Ramos (cell line): ENCODE measurements around the gene SPART.
"Not testable (repeated sequence)": the region's sequence is repeated elsewhere in the genome, so short reads cannot be mapped to it uniquely, and the experiment has no call there.

ENCODE experiments used
- in situ Hi-C: fragments of 300-500 bp; cut with MboI; formaldehyde crosslinking; loops from one replicate; pipeline ENCODE4 v1.14.3; 2022; ENCODE audit warnings: low sequenced_read_pairs; ENCODE audit not compliant: unreplicated experiment

The SPART gene

DNA sequence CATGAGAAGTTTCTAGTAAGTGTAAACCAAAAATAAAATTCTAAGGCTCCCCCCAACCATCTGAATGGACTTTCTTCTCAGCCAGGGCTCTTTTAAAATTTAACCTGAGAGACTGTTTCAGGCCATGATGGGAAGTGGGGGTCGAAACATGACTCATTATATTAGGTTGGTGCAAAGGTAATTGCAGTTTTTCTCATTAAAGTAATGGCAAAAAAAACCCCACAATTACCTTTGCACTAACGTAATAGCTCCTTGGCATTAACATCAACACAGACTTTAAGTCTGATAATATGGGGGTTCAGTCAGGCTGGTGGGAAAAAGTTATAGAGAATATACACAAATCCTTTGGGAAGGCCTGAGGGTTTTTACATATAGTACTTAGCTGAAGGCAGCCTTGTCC is 9.4 kb upstream of the SPART start:
- in situ Hi-C loops, result no loop called here

DNA sequence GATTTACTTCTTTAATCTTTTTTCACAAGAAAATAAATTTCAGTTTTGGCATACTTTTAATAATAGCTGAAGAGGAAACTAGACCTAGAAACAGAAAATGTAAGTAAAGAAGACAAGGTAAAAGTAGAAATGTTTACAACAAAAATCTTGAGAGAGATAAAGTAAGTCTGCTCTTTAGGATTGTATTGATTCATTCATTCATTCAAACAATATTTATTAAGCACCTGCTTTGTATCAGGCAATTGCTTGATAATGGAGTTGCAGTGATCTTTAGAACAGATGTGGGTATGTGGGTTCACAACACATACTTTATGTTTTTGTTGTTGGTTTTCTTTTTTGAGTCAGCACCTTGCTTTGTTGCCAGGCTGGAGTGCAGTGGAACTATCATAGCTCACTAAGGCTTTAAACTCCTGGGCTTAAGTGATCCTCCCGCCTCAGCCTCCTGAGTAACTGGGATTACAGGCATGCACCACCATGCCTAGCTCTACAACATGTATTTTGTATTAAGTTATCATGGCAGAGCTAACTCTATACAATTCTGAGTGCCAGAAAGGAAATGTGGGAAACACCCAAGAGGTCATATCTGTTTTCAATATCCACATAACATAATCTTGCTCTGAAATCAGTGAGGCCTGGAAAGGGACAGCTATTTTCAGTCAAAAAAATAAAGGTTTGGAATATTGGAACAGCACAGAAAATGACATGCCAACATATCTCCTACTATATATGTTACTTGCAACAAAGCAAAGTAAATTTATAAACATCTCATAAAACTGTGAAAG is 8.8 kb upstream of the SPART start:
- in situ Hi-C loops, result no loop called here

DNA sequence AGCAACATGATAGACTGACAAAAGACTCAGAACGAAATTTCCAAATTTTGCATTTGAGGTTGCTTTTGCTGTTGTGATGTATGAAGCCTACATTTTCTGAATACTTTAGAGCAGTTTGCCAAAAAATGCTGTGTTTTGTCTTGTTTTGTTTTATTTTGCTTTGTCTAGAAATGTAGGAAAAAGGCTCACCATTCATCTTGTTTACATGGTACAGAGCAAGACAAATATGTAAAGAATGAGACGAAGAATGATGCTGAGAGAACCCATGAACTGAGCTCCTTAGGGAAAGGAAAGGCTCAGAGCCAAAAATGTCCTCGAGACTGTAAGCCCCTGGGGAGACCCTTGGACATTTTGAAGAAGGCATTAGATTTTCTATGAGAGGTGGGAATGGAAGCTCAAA is 6.8 kb upstream of the SPART start:
- in situ Hi-C loops, result no loop called here

DNA sequence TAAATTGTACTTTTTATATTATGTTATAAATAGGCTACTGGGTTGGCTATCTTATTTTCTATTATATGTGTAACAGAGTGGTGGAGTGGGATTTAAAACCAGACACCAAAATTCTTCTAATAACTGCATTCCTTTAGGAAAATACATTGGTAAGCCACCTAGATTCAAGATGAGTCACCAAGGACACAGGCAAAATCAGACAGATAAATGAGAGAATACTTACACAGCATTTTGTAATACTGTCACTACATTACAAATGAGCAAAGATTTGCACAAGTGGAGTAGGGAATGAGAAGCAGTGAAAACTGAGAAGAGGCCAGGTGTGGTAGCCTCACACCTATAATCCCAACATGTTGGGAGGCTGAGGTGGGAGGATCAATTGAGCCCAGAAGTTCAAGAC is 6.2 kb upstream of the SPART start:
- in situ Hi-C loops, result no loop called here

DNA sequence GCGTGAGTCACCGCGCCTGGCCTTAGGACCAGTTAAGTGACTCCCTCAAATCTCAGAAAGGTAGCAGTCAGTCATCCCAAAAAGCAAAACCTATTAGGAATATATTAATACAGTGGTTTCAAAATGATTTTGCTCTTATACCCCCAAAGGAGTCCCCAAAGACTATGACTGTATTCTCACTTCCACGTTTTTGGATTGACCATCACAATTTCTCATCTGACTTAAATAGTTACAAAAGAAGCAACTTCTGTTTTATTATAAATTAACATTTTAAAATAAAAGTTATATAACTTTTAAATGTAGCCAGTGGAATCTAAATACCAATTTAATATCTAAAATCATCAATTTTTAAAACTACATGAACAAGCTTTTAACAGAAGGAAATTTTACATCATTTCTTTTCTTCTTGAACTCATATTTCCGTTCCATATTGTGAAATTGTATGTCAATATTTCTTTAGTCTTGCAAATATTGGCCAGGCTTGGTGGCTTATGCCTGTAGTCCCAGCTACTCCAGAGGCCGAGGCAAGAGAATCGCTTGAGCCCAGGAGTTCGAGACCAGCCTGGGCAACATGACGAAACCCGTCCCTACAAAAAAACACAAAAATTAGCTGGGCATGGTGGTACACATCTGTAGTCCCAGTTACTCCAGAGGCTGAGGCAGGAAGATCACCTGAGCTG is 1.5 kb upstream of the SPART start:
- in situ Hi-C loops, result no loop called here

DNA sequence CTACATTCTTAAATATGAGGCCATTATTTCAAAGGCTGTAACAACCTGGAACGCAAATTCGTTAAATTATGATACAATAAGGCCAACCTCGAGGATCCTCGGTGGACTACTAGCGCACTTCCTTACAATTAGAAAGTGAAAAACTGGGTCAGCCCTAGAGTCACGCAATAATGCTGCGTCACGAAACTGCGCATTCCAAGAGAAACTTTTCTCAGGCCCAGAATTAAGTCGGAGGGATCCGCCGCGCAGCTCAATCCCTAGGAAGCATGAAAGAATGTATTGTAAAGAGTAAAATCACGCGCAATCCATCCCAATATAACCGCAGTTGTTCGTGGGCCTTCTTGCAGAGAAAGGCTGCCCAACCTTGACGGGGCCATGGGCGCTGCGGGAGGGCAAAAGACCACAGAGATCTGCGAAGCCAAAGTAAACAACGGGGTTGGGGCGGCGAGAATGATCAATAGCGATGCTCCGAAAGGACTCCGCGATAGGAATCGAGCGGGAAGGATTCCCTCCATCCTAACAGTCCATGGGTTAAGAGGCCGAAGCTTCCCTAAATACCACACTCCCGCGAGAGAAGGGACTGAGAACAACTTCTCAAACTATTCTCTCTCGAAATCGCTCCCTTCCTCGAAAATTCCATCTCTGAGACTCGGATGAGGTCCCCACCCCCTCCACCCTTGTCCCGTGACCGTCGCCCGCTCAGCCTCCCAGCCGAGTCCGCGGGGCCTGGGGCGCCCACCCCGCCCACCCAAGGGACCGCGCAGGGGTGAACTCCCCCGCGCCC is 564 bp downstream of the SPART start:
- in situ Hi-C loops, result no loop called here

DNA sequence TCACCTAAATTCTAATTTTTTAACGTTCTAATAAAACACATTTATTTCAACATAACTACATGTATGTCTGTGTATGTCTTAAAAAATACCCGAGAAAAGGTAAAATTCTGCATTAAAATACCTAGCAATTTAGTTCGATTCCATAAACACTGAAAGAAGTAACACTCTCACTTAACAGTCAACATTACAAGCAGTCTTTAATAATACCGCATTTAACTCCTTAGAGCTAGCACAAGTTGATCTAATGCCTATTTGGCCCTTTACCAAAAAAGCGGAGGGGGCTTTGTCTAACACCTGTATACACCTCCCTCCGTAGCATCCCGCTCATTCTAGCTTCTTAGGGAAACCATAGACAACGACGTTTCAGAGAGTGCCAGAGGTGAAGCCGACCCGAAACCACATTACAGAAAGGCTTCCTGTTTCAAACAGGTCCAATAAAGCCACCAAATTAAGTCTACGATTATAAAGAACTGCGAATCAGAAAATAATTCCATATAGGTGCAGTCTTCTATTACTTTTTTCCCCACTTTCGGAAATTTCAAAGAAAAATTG is 1.2 kb downstream of the SPART start:
- in situ Hi-C loops, result no loop called here

DNA sequence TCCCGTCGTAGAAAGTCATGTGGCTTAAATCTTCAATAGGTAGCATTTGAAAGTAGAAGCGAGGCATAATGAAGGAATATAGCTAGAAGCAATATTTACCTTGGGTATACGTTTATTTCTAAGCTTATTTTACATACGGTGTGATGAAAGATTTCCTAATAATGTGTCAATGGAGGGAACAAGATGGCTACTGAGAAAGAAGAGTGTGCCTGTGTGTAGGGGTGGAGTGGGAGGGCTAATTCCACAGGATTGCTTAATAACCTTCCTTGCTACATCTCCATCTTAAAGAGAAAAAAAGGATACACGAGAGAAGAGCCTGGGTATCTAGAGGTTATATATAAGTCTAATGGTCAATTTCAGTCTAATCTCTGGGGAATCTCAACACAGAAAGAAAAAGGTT is 2.0 kb downstream of the SPART start:
- in situ Hi-C loops, result no loop called here

DNA sequence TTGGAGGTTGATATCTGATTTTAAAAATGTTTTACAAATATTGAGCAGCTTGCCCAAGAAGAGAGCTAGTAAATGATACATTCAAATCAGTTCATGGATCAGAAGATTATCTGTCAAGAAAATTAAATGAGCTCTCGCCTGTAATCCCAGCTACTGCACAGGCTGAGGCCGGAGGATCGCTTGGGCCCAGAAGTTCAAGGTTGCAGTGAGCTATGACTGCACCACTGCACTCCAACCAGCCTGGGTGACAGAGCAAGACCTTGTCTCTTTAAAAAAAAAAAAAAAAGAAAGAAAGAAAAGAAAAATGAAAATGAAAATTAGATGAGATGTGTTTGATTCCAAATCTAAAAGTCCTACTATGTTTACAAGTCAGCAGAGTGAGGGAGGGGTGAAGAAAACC is 2.4 kb downstream of the SPART start:
- in situ Hi-C loops, result no loop called here

DNA sequence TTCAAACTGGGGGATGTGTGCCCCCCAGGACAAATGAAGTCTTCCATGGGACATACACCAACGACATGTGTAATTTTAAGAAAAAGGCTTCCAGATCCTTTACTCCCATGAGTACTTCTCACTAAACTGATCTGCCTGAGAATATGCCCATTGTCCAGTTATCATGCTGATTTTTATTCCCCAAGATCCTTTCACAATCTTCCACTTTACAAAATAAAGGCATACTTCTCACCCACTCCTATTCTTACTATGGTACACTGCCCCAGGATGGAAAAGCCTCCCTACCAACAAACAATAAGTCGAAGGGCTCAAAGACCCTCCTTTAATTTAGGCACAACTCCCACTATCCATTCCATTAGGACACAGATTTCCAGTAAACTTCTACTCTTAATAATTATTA is 3.5 kb downstream of the SPART start:
- in situ Hi-C loops, result no loop called here

DNA sequence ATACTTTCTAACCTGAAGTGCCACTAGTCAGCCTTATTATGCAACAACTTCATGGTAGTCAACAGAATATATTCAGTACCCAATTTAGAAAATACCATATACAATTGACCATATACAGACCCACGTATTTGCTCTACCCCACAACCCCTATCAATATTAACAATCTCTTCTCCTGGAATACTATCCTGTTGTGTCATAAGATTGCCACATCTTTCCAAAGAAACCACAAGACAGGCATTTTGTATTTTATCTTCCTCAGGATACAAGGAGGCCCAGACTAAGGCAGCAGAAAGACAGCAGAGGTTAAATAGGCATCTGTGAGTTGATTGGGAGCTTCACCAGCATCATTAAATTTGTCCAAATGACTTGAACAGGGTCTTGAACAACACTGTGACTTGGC is 4.5 kb downstream of the SPART start:
- in situ Hi-C loops, result no loop called here

DNA sequence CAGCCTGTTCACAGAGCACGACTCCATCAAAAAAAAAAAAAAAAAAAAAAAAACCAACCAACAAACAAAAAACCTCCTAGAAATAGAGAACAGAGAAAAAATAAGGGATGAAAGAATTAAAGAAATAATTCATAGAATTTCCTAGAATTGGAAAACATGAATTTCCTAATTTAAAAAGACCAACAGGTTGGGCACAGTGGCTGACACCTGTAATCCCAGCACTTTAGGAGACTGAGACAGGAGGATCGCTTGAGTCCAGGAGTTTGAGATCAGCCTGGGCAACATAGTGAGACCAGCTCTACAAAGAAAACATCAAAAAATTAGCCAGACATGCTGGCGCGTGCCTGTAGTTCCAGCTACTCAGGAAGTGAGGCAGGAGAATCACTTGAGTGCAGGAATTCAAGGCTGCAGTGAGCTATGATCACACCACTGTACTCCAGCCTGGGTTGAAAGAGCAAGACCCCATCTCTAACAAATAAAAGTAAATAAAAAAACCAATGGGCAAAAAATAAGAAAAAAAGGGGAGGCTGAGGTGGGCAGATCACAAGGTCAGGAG is 6.5 kb downstream of the SPART start:
- in situ Hi-C loops, result no loop called here

DNA sequence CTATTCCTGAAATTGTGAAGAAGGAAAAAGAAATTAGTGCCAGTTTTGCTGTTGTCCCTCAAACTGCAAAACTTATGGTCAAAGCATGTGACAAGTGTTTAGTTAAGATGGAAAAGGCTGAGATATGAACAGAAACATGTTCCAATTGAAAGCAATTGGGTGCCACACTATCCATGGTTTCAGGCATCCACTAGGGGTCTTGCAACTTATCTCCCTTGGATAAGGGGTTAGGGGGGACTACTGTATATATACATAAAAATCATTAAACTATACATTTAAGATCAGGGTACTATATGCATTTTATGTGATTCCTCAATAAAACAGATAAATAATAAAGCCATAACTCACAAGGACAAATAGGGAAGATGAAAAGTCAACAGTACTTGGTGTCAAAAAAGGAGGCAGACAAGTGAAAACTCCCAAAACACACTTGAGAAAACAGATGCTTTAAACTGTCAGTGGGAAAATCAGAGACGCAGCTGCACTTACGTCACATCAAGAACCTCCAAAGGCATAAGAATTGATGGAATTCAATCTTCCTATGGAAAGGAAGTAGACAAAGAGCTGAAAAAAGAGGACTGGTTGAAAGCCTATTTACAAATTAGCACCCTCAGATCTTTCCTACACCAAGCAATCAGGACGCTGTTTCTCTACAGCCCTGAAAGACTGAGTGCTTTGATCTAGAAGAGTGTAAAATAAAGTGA is 8.1 kb downstream of the SPART start:
- in situ Hi-C loops, result no loop called here

DNA sequence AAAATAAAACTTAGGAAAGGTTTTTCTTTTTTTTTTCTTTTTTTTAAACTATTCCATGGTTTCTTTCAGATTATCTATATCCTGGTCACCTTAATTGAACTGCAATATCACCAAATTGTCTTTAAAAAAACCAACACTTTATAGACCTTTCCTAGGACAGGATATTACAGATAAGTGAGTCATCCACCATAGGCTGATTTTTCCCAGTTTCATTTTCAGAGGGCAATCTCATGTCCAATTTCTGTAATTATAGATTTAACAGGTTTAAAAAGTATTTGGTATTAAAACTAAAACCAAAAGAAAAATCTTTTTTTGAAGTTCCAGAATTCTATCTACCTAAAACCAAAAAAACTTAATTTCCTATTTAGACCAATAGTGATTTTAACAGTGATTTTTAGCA is 13.2 kb downstream of the SPART start:
- in situ Hi-C loops, result no loop called here

DNA sequence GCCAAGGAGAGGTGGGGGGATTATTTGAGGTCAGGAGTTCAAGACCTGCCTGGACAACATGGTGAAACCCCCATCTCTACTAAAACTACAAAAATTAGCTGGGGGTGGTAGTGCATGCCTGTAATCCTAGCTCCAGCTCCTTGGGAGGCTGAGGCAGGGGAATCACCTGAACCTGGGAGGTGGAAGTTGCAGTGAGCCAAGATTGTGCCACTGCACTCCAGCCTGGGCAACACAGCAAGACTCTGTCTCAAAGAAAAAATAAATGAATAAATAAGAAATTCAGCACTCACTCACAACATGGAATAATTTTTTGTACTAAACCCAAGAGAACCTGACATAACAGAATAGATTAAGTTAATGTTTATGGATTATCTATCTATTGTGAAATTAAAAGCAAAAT is 13.9 kb downstream of the SPART start:
- in situ Hi-C loops, result not testable (repeated sequence)

DNA sequence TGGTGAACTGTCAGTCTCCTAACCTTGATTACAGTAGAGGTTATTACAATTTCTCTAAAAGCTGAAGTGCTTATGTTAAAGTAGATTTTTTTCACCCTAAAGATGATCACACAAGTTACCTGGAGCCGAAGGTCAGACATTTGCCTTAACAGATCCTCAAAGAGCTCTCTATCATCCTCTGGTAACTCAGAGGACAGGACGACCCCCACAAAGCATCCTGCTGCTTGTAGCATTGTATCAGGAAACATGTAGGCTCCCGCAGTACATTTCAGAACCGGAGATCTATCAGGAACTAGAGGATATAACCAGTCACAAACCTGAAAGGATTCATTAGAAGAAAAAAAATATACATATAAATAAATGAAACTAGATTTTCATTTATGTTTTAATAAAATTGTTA is 14.9 kb downstream of the SPART start:
- in situ Hi-C loops, result no loop called here

DNA sequence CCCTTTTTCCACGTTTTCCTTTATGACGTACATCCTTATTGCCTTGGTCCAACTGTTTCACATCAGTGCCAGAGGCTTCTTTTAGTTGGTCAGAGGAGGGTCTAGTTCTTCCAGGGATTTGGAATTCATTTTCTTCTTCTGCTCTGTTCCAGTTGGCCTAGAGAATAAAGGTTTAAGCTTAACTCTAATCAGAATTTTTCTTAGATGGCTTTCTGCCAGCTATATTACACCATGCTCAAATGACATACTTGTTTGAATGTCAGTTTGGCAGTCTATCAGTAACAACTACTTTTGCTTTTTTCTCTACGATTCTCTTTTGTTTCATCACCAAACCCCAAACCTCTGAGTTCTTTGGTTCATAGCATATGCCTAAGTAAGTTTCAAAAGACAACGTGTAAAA is 16.8 kb downstream of the SPART start:
- in situ Hi-C loops, result no loop called here

DNA sequence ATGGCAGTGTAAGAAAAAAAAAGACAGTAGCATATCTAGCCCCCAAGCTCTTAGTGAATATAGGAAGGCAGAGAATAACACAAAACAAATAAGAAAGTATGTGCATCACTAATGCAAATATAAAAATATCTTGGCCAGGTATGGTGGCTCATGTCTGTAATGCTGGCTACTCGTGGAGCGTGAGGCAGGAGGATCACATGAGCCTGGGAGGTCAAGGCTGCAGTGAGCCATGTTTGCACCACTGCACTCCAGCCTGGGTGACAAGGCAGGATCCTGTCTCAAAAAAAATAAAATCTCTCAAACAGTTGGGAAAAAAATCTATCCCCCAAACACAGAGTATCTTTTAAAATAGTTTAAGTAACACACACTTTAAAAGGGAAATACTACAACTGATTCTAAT is 17.4 kb downstream of the SPART start:
- in situ Hi-C loops, result no loop called here

DNA sequence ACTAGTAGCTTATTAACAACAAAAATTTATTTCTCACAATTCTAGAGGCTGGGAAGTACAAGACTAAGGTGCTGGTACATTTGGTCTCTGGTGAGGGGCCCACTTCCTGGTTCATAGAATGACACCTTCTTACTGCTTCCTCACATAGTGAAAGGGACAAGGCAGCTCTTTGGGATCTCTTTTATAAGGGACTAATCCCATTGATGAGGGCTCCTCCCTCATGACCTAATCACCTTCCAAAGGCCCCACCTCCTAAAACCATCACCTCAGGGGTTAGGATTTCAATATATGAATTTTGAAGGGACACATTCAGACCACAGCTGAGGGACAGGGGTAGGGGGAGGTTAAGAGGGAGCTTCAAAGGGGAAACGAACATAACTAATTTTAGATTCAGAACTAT is 20.3 kb downstream of the SPART start:
- in situ Hi-C loops, result no loop called here

DNA sequence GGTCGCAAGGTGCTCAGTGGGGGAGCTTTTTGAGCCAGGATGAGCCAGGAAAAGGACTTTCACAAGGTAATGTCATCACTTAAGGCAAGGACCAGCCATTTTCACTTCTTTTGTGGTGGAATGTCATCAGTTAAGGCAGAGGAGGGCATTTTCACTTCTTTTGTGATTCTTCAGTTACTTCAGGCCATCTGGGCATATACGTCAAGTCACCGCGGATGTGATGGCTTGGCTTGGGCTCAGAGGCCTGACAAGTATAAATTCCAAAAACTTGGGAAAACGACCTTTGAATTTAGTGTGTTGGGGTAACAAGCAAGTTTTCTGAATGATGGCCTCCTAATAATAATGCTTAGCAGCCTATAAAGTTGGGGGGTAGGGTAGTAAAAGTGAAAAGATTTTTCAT is 21.3 kb downstream of the SPART start:
- in situ Hi-C loops, result not testable (repeated sequence)
